Measurements from ENCODE around the gene INPP4B. TPM values are rescaled to one million over a fixed set of nuclear protein-coding genes. Genes with fewer than 3 reads are reported as not detected.

INPP4B gene
- total RNA-seq, 1 experiment from 2014 or later = 0.07 TPM

DNA sequence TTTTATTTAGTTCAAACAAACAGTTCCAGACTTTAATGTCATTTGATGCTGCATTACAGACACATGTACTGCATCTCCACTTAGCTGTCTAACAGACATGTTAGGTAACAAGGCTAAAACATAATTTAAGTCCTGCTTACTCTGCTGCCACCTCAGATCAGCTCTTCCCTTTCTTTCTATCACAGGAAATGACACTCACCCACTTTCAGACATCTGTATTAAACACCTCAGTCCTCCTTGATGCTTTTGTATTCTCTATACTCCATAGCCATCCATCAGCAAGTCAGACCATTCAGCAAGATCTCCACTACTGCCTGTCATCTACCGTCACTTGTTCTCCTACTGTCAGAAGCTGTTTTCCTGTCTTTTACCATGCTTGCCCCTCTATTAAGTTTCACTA is 804.3 kb downstream of the INPP4B start:
- Histone ChIP-seq H2BK120ac (ENCODE audit: low read depth, low read length, poor library complexity, severe bottlenecking) (no peak overlapping the region), H4K20me1 (ENCODE audit: control insufficient read depth, insufficient read depth, insufficient read length) (no peaks in the 10 kb centered on the region), H3K27me3 (ENCODE audit: insufficient read depth, low read length) (no peaks in the 10 kb centered on the region), H3K27ac (ENCODE audit: insufficient read length, low read depth, low read length) (no peak overlapping the region), H4K8ac (replicated peaks; ENCODE audit: insufficient read length, low read depth, low read length) (no peak overlapping the region), H4K91ac (ENCODE audit: insufficient read length, low read depth, low read length) (no peak overlapping the region), H3K9me3 (ENCODE audit: control insufficient read depth, low read depth, low read length) (no peaks in the 10 kb centered on the region), H3K4me2 (ENCODE audit: insufficient read depth, insufficient read length, low read length) (no peak overlapping the region), H4K5ac (ENCODE audit: insufficient read length, low read depth, low read length) (no peak overlapping the region), H3K4me1 (ENCODE audit: insufficient read depth, low read length) (no peaks in the 10 kb centered on the region; the same call in 1 of the 2 replicates), H3K9ac (ENCODE audit: extremely low read depth, insufficient read length, low read length) (no peak overlapping the region), H2AFZ (ENCODE audit: low read length) (no peak overlapping the region), H2BK12ac (ENCODE audit: insufficient read length, low read depth, low read length) (no peak overlapping the region), H2BK15ac (ENCODE audit: low read depth, low read length) (no peak overlapping the region), H3T11ph (ENCODE audit: low read length) (no peak overlapping the region), H3K23me2 (ENCODE audit: insufficient read length, low read depth, low read length, poor library complexity, severe bottlenecking) (no peaks in the 10 kb centered on the region), H3K79me2 (ENCODE audit: insufficient read depth, low read length) (no peaks in the 10 kb centered on the region), H3K4ac (ENCODE audit: low read depth, low read length) (no peak overlapping the region), H2BK20ac (ENCODE audit: low read depth, low read length, poor library complexity, severe bottlenecking) (no peak overlapping the region), H2AK5ac (ENCODE audit: insufficient read length, low read length) (no peak overlapping the region), H3K14ac (ENCODE audit: insufficient read depth, low read length) (no peak overlapping the region), H3K18ac (ENCODE audit: insufficient read length, low read depth, low read length) (no peak overlapping the region), H2BK5ac (ENCODE audit: insufficient read length, low read length) (no peak overlapping the region), H3K23ac (ENCODE audit: insufficient read length, low read depth, low read length) (no peak overlapping the region), H3K56ac (ENCODE audit: insufficient read length, low read depth, low read length) (no peak overlapping the region), H3K79me1 (ENCODE audit: insufficient read depth, low read depth, low read length, poor library complexity, severe bottlenecking) (no peaks in the 10 kb centered on the region)
- DNase-seq = no peak
- Mint-ChIP-seq H3K27me3 (ENCODE audit: low read depth) (no peaks in the 10 kb centered on the region), H3K4me1 (peaks cover 31 to 32% of the 10 kb centered on the region in 2 experiments), H3K4me3 (no peak overlapping the region), H3K36me3 (ENCODE audit: insufficient read depth in 1 of 3, low read depth in 3 of 3) (no peaks in the 10 kb centered on the region), H3K9me3 (no peaks in the 10 kb centered on the region; a peak in 1 of 5 replicates), H3K27ac (no peak overlapping the region)
- WGBS (ENCODE audit: extremely low coverage, insufficient read length, low lambda C conversion rate) = no CpG with 5 or more reads among the region's 1 CpG
- TF ChIP-seq CTCF (conservative IDR thresholded peaks at IDR 0.05) = no peak

All from H9 (cell line).